HG03565 (cell line): ENCODE measurements around the gene FYCO1.

Experiments
- ATAC-seq: cut with Tn5 transposase; IDR thresholded peaks from one replicate; pipeline ENCODE4 v1.9.1; 2021; ENCODE audit warnings: mild to moderate bottlenecking, moderate library complexity; ENCODE audit not compliant: unreplicated experiment

FYCO1 gene

DNA sequence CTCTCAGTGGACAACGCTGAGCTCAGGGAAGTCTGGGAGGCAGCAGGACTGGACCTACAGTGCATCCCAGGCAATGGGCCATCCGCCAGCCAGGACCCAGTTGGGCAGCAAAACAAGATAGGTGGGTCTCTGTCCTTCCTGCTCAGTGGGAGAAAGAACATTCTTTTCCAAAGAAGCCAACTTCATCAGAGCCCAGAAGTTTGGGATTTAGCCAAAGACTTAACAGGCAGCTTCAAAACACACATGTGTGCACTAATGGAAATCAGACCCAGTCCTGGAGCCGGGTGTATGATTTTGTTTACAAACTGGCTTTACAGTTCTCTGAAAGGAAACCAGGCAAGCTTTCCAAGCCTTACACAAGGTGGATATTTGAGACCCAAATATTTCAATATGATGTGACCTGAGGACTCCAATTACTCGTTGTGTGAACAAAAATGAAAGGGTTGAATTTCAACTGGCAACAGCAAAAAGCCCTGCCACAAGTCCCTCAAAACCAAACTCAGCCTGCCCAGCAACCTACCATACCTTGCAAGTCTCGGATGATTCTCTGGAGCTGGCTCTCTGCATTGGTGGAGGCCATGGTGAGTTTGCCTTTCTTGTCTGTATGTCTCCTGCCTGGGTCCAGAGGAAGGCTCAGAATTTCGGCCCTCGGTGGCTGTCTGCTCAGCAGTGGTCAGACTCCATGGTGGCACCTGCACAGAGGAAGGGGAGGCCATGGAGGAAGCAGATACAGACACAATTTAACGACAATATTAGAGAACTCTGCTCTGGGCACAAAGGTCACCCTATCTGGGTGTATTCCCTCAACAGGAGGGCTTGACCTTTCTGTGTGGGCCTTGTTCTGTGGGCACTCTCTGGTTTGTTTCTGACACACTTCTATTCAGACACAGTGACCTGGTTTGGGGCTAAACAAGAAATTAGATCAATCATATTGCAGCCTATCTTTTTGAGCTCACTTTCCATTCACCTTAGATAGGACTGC, 11.0 kb downstream of the FYCO1 start:
- ATAC-seq = no peak

DNA sequence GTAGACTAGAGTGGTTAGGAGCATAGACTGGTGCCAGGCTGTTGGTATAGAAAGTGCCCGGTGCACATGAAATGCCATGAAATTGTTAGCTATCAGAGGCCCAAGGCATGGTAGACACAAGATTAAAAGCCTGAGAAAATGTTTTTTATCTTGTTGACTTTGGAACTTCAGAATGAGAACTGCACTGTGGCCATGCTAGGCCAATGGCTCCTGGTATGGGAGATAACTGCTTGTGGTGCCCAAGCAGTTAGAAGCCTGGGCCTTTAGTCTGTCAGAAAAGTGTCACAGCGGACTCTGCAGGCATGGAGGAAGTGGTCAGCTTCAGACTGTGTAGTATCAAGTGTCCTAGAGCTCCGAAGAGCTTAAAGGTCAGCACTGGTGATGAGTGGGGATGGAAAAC, 11.9 kb downstream of the FYCO1 start:
- no peak for ATAC-seq

DNA sequence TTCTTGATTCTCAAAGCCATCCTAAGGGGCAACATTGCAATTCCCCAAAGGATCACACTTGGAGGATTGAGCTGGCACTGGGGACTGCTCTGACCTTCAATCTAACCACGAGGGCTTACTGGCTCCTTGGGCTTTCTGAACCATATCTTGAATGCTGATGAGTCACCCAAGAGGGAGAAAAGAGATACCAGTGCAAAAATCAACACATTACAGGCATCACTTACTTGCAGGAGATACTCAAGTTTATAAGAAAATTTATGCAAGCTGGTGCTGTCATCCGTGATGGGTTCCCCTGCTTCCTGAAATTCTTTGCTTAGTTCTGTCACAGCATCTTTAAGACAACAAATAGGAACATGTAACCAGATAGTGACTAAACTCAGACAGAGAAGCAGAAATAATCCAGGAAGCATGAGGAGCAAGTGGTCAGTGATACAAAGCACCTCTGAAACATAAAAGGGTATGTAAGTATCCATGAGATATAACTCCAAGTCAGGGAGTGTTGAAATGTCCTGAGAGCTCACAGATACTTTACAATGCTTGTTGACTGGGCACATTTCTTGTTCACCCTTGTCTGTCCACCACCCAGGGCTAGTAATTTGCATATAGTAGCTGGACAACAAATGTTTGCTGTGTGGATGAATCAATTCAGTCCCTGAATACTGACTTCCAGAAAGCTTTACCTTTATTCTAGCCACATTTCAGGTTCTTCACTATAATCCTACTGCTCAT, 14.1 kb downstream of the FYCO1 start:
- no peak for ATAC-seq

DNA sequence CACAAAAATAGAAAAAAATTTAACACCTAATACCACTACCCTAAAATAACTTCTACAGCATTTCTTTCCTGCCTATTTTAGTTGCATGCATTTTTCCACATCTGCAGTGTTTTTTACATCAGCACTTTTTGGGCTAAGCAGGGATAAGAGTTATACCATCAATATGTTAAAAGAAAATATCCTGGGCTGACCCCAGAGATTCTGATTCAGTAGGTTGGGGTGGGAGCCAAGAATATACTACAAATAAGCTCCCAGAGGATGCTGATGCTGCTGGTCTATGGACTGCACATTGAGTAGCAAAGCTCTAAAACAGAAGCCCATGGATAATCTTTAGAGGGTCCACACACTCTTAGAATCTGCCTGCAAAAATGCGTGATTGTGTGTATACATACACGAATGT, 14.8 kb downstream of the FYCO1 start:
- no peak for ATAC-seq

DNA sequence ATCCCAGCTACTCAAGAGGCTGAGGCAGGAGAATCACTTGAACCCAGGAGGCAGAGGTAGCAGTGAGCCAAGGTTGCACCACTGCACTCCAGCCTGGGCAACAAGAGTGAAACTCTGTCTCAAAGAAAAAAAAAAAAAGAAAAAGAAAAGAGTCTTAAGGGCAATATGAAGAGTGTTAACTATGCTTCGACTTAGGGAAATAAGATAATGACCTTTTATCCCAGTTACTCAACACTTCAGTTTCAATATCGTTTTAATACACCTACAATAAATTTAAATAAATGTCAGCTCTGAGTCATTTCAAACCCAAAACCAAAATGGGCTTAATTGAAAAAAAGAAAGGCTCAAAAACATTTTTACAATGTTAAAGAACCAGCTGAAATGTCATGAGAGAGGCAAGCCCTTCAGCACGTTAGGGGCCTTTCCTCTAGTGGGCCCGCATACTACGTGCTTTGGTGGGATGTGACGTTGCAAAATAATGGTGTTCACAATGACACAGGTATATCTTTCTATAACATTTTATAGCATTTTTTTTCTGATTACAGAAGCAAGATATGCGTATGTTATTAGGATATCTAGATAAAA, 15.3 kb downstream of the FYCO1 start:
- no peak for ATAC-seq

DNA sequence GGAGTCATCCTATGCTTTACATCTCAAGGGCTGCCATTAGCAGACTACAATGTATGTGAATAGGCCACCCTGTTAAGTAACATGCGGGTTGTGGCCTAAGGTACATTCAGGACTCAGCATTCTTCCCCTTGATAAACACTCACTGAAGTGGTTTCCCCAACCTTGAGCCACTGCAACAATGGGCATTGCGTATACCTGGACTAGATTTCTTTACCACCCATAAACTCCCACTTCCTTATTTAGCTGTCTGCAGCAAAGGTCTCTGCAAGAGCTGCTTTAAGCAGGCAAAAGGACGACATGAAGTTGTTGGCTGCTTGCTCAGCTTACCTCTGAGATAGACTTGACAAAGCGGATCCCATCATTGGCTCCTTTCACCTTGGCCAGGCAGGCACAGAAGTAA, 16.2 kb downstream of the FYCO1 start:
- no peak for ATAC-seq

DNA sequence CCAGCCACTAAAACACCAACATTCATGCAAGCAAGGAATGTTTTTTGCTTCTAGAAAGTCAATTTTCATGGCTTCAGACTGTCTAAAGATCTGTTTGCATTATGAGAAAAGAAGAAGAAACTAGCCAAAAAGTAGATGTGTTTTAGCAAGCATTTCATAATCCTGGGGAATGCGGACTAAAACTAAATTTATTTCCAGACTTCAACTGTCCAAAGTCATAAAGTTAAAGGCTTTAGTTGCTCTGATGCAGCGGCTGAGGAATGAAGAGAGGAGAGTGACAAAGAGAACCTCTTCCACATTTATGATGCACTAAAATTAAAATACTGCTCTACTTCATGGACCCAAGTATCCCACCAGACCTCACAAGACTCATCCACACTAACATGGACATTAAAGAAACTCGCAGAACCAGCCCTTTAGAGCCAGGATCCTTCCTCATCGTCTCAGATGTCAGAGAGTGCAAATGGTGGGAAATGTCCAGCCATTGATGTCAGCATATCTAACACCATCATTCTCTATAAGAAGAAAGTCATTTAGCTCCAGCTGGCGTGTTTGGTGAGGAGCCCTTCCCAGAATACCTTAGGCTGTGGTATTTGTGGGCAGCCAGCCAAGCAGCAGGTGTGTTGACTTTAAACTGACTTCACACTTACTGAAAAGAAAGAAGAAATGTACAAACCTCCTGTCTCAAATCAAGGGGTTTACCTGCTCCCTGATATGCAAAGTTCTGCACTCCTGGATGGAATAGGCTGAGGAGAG, 17.4 kb downstream of the FYCO1 start:
- ATAC-seq = no peak

DNA sequence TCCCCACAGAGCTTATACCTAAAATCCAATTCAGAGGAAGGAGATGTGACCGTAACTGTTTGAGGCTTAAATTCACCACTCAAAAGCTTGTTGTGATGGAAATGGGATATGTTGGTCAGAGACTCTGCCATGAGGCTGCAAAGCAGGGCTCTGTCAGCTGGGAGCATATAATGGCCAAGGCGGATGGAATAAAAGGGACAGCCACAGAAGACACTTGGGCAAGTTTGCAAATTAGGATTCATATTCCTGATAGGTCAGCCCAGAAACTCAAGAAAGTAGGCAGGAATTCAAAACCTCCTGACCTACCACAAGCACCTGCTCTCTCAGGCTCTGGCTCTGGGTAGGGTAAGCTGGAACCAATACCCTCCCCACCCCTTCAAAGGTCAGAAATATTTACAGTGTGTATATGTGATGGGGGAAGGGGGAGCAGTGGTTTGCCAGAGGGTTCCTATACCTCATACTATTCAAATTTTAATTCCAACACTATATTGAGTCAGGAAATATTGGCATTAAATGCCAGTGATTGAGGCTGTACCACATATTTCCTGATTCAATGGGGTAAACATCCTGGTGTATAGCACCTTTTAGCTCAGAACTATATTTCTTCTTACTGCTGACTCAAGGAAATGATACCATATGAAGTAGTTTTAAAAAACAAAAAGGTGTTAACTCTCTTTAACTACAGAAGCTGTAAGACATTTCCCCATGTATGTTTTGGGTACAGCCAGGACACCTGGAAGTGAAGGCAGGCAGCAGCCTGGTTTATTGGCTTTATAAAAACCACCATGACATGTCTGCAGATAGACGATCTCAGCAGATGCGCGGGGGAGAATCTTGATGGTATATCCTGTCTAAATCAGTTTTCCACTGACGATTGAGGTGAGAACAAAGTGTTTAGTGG, 19.2 kb downstream of the FYCO1 start:
- ATAC-seq = no peak

DNA sequence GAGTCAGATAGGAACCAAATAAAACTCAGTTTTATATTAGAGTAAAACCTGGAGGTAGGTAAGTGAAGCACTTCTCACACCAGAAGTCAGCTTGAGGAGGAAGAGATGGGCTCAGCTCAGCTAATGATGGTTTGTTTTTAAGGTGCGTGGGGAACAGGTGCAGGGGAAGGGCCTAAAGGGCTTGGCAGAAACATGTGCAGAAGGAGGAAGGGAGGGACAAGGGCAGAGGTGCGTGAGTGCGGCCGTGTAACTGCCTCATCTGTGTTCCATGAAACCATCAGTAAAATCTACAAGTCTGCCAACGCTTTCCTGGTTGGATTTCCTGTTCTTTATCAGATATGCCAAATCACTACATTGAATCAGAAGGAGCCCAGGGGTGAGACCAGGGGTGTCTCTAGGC, 19.9 kb downstream of the FYCO1 start:
- no peak for ATAC-seq

DNA sequence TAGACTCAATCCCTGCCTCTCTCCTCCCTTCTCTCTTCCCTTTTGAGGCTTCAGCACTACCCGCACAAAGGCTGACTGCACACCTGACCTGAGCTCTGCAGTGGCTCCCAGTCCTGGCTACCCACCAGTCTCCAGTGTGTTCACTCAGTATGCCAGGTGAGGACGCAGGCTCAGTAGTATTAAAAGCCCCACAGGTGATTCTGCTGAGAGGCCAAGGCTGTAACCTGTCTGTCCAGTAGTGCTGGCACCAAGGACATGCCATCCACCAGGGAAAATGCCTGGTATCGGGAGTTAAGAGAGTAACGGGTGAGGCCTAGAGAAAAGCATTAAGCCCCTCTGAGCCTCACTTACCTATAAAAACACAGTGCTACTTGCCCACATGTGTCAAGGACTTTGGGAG, 20.9 kb downstream of the FYCO1 start:
- no peak for ATAC-seq

DNA sequence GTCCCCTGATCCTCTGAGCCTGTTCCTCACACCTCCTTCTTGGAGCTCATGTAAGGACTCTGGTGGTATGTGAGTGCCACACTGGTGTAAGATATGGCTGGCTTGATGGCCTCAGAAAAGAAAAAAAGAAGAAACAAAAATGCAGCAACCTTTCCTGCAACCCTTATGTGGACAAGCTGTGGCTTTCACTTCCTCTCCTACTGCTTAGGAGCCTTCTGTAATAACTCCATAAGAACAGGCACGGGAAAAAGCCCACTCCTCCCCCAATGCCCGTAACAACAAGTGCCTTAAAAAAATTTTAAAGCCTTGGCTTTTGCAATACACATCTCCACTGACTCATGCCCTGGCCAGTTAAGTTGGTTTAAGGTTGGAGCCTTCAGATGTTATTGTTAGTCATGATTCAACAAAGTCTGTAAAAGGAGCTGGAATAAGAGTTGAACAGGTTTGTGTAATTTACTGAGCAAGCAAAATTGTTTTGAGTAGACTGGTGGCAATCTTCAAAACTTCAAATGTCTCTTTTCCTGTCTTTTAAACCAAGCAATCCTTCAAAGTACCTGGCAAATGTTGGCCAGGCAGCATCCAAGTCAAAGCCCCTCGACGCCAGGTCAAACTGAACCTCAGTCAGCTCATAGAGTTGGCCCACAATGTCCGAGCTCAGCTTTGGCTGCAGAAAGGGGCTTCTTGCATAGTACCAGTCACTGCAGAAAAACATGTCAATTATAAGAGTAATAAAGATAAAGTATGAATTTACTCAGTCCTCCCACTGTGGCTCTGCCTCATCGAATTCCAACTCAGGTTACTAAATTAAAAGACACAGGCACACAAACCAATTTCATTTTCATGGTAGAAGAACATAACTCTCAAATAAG, 22.9 kb downstream of the FYCO1 start:
- ATAC-seq = no peak

DNA sequence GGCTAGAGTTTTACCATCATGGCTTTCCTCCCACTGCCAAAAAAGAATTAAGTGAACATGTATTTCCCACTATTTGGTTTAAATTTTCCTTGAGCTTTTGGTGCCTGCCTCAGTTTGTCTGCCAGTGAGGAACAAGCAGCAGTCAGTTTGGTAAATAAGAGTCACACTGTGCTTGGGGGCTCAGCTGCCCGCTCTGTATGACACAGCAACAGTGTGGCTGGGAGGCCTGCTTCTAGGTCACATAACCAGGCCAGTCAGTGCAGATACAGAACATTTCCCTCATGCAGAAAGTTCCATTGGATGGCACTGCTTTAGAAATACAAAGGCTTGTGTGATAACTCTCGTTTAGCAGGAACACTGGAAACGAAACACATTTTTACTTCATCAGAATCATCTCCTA, 25.7 kb downstream of the FYCO1 start:
- no peak for ATAC-seq

DNA sequence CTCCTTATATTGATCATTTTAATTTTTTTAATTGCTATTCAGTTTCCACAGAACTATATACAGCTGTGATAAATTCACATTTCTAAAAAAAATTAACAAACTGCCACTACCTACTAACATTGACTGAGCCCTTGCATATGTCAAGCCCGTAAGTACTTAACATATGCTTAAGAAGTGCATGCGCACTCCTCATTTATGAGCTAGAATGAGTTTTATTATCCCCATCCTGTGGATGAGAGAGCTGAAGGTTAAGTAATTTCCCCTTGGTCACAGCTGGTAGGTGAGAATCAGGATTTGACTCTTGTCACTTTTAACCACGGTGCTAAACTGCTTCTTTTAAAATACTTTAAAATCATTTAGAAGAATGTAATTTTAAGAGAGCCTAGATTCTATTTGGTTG, 26.5 kb downstream of the FYCO1 start:
- ATAC-seq = no peak

DNA sequence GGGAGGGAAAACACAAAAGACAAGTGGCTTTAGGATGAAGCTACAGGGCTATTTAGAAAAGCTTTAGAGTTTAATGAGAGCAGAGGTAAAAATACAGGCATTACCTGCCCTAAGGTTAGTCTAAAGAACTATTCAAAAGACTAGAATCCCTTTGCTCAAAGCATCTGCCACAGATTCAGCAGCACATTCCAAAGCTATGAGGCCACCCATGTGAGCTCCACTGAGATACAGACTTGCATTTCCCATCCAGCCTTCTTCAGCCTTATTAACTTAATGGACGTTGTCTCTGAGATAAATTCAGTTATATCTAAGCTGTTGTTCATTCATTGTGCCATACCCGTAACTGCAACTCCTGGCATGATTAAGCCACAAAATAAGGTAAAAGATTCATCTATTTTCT, 26.9 kb downstream of the FYCO1 start:
- no peak for ATAC-seq

DNA sequence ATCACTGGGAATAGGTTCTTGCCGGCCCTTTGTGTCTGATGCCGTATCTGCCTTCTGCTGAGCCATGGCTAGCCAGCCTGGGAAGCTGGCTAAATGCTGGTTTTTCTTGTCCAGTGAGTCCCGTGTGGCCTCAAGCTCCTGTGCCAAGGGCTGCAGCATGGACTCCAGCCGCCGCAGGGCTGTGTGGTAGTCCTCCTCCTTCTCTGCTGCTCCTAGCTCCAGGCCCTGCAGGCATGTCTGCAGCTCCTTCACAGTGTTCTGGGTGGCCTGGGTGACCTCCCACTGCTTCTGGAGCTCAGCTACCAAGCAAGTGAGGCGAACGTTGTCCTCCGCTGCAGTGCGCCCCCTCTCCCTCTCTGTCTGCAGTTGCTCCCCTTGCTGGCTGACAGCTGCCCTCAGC, 27.5 kb downstream of the FYCO1 start:
- no peak for ATAC-seq

DNA sequence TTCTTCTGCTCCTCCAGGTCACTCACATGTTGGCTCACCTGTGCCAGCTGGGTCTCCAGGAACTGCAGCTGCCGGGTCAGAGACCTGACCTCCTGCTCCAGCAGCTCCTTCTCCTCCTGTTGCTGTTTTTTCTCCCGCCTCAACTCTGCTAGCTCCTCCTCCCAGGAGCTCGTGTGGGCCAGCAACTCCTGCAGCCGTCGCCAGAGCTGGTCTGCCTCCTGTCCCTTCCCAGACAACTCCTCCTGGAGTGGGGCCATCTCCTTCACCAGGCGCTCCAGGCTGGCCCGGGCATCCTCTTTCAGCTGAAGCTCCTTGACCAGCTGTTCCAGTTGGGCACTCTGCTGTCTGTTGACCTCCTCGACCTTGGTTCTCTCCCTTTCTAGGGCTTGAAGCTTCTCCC, 27.9 kb downstream of the FYCO1 start:
- no peak for ATAC-seq

DNA sequence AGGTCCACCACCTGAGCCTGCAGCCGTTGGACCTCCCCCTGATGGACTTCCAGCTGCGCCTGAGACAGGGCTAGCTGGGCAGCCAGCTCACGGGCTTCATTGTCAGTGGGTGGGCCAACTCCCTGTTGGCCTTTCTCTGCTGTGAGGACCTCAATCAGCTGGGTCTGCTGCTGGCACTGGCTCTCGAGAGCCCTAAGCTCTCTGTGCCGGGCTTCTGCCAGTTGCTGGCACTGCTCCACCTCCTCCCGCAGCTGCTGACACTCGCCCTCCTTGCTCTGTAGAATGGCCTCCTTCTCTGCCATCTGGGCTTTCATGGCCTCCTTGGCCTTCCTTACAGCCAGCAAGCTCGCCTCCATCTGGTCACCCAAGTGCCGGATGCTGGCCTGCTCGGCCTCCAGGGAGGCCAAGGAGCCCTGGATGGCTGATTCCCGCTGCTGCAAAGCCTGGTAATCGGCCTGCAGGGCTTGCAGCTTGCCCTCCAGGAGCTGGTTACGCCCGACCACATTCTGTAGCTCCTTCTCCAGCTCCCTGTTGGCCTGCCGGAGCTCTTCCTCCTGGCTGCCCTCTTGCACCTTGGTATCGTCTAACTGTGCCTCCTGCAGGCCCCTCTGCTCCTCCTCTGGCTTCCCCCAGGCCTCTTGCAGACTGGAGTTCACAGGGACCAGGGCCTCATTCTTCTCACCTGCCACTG, 28.5 kb downstream of the FYCO1 start:
- ATAC-seq = no peak

DNA sequence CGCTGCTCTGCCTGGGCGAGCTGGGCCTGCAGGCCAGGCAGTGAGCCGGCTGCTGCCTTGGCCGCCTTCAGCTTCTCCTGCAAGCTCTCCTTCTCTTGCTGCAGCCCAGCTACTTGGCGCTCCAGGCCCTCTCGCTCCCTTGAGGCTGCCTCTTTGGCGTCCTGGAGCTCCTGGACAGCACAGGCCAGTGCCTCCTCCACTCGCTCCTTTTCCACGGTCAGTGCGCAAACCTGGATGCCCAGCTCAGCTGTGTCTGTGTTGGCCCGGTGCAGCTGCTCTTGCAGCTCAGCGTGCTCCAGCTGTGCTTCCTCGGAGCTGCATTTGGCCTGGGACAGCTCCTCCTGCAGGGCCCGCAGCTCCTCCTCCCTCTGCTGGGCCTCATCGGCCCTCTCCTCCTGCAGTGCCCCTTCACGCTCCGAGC, 29.2 kb downstream of the FYCO1 start:
- no peak for ATAC-seq

DNA sequence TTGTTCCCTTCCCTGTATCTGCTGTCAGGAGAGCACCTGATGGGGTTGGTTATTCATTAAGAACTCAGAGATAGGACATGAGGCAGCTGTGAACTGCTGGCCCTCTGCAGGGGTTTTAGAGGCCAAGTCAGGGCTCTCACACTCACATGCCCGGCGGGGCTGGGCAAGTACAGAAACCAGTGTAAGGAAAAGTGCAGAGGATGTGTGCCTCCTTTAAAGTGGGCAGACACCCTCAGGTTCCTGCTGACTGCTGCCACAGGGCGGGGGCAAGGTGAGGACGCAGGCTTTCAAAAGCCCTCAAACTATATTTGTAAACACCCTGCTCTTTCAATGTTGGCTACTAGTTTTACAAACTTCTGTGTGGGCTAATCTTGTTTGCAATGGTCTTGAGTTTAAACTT, 30.0 kb downstream of the FYCO1 start:
- ATAC-seq = no peak
